Panc1 (cell line): ENCODE results near the gene RBM47. TPM values are rescaled to one million over a fixed set of nuclear protein-coding genes. Genes with fewer than 3 reads are reported as not detected.

Experiments
- ATAC-seq: fragments of 200-7000 bp; cut with Tn5 transposase; 2 replicates; pipeline ENCODE4 v1.9.1; 2020; ENCODE audit warnings: mild to moderate bottlenecking, moderate library complexity
- BruUV-seq: library from RNA; stranded (reverse); fragments of 400-500 nt; replicated peaks from 2 replicates; lab custom pipeline; 2021; lab: Mats Ljungman, UMichigan
- CTCF ChIA-PET: fragments of 300-600 bp; sonication (Branson Sonifier 250); formaldehyde crosslinking; loops from one replicate; lab custom pipeline; 2022; ENCODE audit warnings: antibody characterized with exemption; lab: Charles Lee
- POLR2A ChIA-PET: fragments of 300-600 bp; sonication (Branson Sonifier 250); formaldehyde crosslinking; loops from one replicate; lab custom pipeline; 2022; ENCODE audit warnings: antibody characterized with exemption; lab: Charles Lee
- DNase-seq: peaks from one replicate; pipeline ENCODE4 v3.0.0-alpha.2; 2010; ENCODE audit warnings: low read depth, low spot score
- H3K27ac ChIP-seq: 2 replicates; pipeline ENCODE4 v1.5.1; 2011; ENCODE audit warnings: mild to moderate bottlenecking, low read length, inconsistent platforms
- H3K27me3 ChIP-seq: fragments of 200-500 bp; sonication (Bioruptor generic); 2 replicates; pipeline ENCODE4 v1.6.0; 2014; ENCODE audit warnings: low read length, inconsistent platforms; ENCODE audit not compliant: control insufficient read depth, insufficient read depth
- H3K36me3 ChIP-seq: fragments of 200-500 bp; sonication (Bioruptor generic); 2 replicates; pipeline ENCODE4 v1.5.1; 2014; ENCODE audit warnings: inconsistent platforms, mild to moderate bottlenecking, low read length, moderate library complexity; ENCODE audit not compliant: control insufficient read depth, insufficient read depth
- H3K4me1 ChIP-seq: 2 replicates; pipeline ENCODE4 v1.5.1; 2011; ENCODE audit warnings: inconsistent platforms, mild to moderate bottlenecking, low read length, moderate library complexity; ENCODE audit not compliant: control insufficient read depth, insufficient read depth
- H3K4me3 ChIP-seq, 2 experiments: 2 replicates each; pipeline ENCODE4 v1.5.1; 2011 to 2012; ENCODE audit warnings: low read depth in 2 of 2, low read length in 2 of 2, mild to moderate bottlenecking in 2 of 2, inconsistent platforms in 1 of 2, moderate library complexity in 1 of 2
- H3K9me3 ChIP-seq: fragments of 200-500 bp; sonication (Bioruptor generic); 2 replicates; pipeline ENCODE4 v1.5.1; 2014; ENCODE audit warnings: low read depth, mild to moderate bottlenecking, inconsistent platforms, low read length, moderate library complexity; ENCODE audit not compliant: control insufficient read depth, insufficient read depth
- POLR2AphosphoS5 ChIP-seq: IDR thresholded peaks from 2 replicates; pipeline ENCODE4 v1.6.1; 2012; ENCODE audit warnings: mild to moderate bottlenecking, low read depth, low read length, moderate library complexity
- SIN3A ChIP-seq: IDR thresholded peaks from 2 replicates; pipeline ENCODE4 v1.6.1; 2012; ENCODE audit warnings: low read depth, mild to moderate bottlenecking, low read length, moderate library complexity, borderline replicate concordance; ENCODE audit not compliant: insufficient read depth
- TCF7L2 ChIP-seq: IDR thresholded peaks from 2 replicates; pipeline ENCODE4 v1.6.1; 2011; ENCODE audit warnings: mild to moderate bottlenecking, low read depth, low read length, inconsistent platforms
- in situ Hi-C: cut with HindIII; loops from 2 replicates; pipeline ENCODE4 v1.10.0; 2016; ENCODE audit warnings: low sequenced_read_pairs, low pct_unique_long_range_greater_than_20kb
- intact Hi-C: fragments of 100-400 bp; cut with micrococcal nuclease; formaldehyde crosslinking; loops from one replicate; pipeline ENCODE4 v1.10.0; 2022; ENCODE audit not compliant: unreplicated experiment
- total RNA-seq: library from RNA; stranded (reverse); gene quantifications from one replicate; pipeline ENCODE4 v1.2.1, GENCODE V29; 2021; ENCODE audit not compliant: unreplicated experiment
- TF ChIP-seq, protein P1 (sequence below), 2 experiments: IDR thresholded peaks; 2 replicates each; pipeline ENCODE4 v1.6.1; 2011 to 2012; ENCODE audit warnings: low read depth in 2 of 2, control low read depth in 1 of 2, low read length in 1 of 2, mild to moderate bottlenecking in 1 of 2, moderate library complexity in 1 of 2; ENCODE audit not compliant: insufficient read depth in 1 of 2
- TF ChIP-seq, protein P2 (sequence below): fragments of 450-650 bp; IDR thresholded peaks from 2 replicates; pipeline ENCODE4 v1.5.1; 2017; ENCODE audit warnings: mild to moderate bottlenecking

Gene RBM47
- total RNA-seq, 1 experiment from 2014 or later: 2.0 TPM

DNA sequence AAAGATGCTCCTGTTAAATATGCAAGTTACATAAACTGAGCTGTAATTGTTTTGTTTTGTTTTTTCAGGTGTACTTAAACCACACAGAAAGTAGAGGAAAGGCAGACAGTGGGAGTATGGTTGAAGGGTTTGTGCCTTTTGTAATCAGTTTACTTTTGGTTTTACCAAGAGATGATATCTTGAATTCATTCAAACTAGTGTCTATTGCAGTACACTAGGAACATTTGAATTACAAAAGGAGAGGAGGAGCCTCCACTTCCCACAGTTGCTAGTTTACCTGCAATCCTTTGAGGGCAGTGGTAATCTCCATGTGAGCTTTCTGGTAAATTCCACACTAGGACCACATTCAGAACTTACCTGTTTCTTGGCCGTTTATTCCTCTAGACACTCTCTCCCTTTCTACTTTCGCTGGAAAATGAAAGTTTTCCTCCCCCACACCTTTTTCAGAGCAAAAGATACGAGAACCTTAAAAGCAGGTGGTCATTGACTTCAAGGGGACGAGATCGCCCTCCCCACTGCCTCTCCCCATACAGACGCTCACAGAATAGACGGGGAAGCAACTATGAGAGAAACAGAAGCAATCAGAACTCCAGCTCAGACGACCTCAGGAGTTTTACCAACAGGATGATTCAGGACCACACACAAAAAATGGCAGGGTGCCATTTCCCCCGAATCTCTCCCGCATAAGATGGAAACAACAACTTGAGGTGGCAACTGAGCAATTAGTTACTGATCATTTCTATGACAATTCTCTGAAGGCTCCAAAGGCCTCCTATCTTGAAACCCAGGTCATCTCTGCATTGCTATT, 3.3 kb downstream of the RBM47 start:
- H3K36me3 ChIP-seq: no peaks in the 10 kb centered on the region; the same call in 1 of the 2 replicates
- no peak overlapping the region for H3K4me3 ChIP-seq
- CTCF ChIA-PET: no interaction called here
- ATAC-seq: no peak
- H3K27ac ChIP-seq: no peak overlapping the region
- DNase-seq: no peak
- 0 out of 2 replicates have a peak, but pooled peaks cover 2% of the 10 kb centered on the region for H3K4me1 ChIP-seq
- H3K9me3 ChIP-seq: no peaks in the 10 kb centered on the region
- POLR2A ChIA-PET: interaction anchor here (0.6 kb wide), 1 partner anchor 848 kb away, joined by 19 read pairs; no protein-coding TSS in a partner anchor
- no peaks in the 10 kb centered on the region; the same call in 1 of the 2 replicates for H3K27me3 ChIP-seq
- no peak for TF ChIP-seq POLR2AphosphoS5
- TF ChIP-seq, protein P1, sequence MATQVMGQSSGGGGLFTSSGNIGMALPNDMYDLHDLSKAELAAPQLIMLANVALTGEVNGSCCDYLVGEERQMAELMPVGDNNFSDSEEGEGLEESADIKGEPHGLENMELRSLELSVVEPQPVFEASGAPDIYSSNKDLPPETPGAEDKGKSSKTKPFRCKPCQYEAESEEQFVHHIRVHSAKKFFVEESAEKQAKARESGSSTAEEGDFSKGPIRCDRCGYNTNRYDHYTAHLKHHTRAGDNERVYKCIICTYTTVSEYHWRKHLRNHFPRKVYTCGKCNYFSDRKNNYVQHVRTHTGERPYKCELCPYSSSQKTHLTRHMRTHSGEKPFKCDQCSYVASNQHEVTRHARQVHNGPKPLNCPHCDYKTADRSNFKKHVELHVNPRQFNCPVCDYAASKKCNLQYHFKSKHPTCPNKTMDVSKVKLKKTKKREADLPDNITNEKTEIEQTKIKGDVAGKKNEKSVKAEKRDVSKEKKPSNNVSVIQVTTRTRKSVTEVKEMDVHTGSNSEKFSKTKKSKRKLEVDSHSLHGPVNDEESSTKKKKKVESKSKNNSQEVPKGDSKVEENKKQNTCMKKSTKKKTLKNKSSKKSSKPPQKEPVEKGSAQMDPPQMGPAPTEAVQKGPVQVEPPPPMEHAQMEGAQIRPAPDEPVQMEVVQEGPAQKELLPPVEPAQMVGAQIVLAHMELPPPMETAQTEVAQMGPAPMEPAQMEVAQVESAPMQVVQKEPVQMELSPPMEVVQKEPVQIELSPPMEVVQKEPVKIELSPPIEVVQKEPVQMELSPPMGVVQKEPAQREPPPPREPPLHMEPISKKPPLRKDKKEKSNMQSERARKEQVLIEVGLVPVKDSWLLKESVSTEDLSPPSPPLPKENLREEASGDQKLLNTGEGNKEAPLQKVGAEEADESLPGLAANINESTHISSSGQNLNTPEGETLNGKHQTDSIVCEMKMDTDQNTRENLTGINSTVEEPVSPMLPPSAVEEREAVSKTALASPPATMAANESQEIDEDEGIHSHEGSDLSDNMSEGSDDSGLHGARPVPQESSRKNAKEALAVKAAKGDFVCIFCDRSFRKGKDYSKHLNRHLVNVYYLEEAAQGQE (IDR thresholded peaks at IDR 0.05; ENCODE audit: insufficient read depth in 1 of 2, low read depth in 2 of 2, low read length in 1 of 2): no peak
- no peak for TF ChIP-seq SIN3A
- TF ChIP-seq, protein P2, sequence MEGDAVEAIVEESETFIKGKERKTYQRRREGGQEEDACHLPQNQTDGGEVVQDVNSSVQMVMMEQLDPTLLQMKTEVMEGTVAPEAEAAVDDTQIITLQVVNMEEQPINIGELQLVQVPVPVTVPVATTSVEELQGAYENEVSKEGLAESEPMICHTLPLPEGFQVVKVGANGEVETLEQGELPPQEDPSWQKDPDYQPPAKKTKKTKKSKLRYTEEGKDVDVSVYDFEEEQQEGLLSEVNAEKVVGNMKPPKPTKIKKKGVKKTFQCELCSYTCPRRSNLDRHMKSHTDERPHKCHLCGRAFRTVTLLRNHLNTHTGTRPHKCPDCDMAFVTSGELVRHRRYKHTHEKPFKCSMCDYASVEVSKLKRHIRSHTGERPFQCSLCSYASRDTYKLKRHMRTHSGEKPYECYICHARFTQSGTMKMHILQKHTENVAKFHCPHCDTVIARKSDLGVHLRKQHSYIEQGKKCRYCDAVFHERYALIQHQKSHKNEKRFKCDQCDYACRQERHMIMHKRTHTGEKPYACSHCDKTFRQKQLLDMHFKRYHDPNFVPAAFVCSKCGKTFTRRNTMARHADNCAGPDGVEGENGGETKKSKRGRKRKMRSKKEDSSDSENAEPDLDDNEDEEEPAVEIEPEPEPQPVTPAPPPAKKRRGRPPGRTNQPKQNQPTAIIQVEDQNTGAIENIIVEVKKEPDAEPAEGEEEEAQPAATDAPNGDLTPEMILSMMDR: no peak
- no peak for TF ChIP-seq TCF7L2
- BruUV-seq: no TSS peak
- intact Hi-C loops (no loop called here), in situ Hi-C loops (no loop called here)

DNA sequence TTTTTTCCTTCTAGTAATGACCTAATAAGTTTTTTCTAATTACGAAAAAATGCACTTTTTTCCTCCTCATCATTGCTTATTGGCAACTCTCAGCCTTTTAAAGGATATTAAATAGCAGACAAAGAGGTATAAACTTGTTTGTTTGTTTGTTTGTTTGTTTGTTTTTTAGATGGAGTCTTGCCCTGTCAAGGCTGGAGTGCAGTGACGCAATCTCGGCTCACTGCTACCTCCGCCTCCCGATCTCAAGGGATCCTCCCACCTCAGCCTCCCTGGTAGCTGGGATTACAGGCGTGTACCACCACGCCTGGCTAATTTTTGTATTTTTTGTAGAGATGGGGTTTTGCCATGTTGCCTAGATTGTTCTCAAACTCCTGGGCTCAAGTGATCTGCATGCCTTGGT, 6.0 kb downstream of the RBM47 start:
- intact Hi-C loops: no loop called here
- no peak for ATAC-seq
- Histone ChIP-seq H3K36me3 (no peaks in the 10 kb centered on the region), H3K27ac (no peak overlapping the region), H3K27me3 (no peaks in the 10 kb centered on the region; the same call in 1 of the 2 replicates), H3K9me3 (no peaks in the 10 kb centered on the region), H3K4me3 (no peak overlapping the region), H3K4me1 (0 out of 2 replicates have a peak, but pooled peaks cover 2% of the 10 kb centered on the region)
- TF ChIP-seq TCF7L2 (no peak), SIN3A (no peak), POLR2AphosphoS5 (no peak)
- TF ChIP-seq, protein P1 (IDR thresholded peaks at IDR 0.05; ENCODE audit: insufficient read depth in 1 of 2, low read depth in 2 of 2, low read length in 1 of 2): no peak
- TF ChIP-seq, protein P2: no peak
- CTCF ChIA-PET: no interaction called here
- DNase-seq: no peak
- POLR2A ChIA-PET: no interaction called here
- no TSS peak for BruUV-seq
- in situ Hi-C loops: no loop called here
